GM12891 (cell line): ENCODE measurements around the gene SLC15A1.

ENCODE experiments used
- DNase-seq: peaks from one replicate; pipeline ENCODE4 v3.0.0; 2011; ENCODE audit warnings: low spot score; ENCODE audit not compliant: insufficient read length
- FAIRE-seq: peaks from 2 replicates; lab custom pipeline; 2011; peaks lifted over from hg19 to GRCh38; lab: Jason Lieb, UNC
- PAX5 ChIP-seq: IDR thresholded peaks from 2 replicates; pipeline ENCODE4 v1.6.1; 2011; ENCODE audit warnings: low read length, moderate library complexity, mild to moderate bottlenecking; ENCODE audit not compliant: insufficient read depth, severe bottlenecking
- POLR2A ChIP-seq: IDR thresholded peaks from 2 replicates; pipeline ENCODE4 v1.6.1; 2011; ENCODE audit warnings: low read depth, low read length, control low read depth
- POLR2AphosphoS5 ChIP-seq: IDR thresholded peaks from 2 replicates; pipeline ENCODE4 v1.6.1; 2011; ENCODE audit warnings: low read depth, low read length, control low read depth
- POU2F2 ChIP-seq: IDR thresholded peaks from 2 replicates; pipeline ENCODE4 v1.6.1; 2011; ENCODE audit warnings: low read depth, mild to moderate bottlenecking, control low read depth, low read length, moderate library complexity
- SPI1 ChIP-seq: IDR thresholded peaks from 2 replicates; pipeline ENCODE4 v1.6.1; 2011; ENCODE audit warnings: low read depth, low read length, control low read depth
- TAF1 ChIP-seq: IDR thresholded peaks from 2 replicates; pipeline ENCODE4 v1.6.1; 2011; ENCODE audit warnings: low read depth, low read length, control low read depth

SLC15A1 gene

GRCh38 chr13:98690348-98691022 is 62.0 kb downstream of the SLC15A1 start:
- DNase-seq = no peak
- no peak for FAIRE-seq

GRCh38 chr13:98689347-98689968 is 63.0 kb downstream of the SLC15A1 start:
- FAIRE-seq = no peak
- no peak for TF ChIP-seq POLR2AphosphoS5
- TF ChIP-seq PAX5 = no peak
- no peak for TF ChIP-seq POLR2A
- no peak for TF ChIP-seq TAF1
- TF ChIP-seq SPI1 = no peak
- TF ChIP-seq POU2F2 = no peak
- DNase-seq = no peak

More at GRCh38 chr13:98690348-98691022, 62.0 kb downstream of the SLC15A1 start:
- TF ChIP-seq TAF1 (no peak), POLR2AphosphoS5 (no peak), SPI1 (no peak), POU2F2 (no peak), PAX5 (no peak), POLR2A (no peak)

GRCh38 chr13:98688373-98688772 is 64.1 kb downstream of the SLC15A1 start:
- FAIRE-seq (no peak), DNase-seq (no peak)
- TF ChIP-seq SPI1 (no peak), POLR2AphosphoS5 (no peak), TAF1 (no peak), POLR2A (no peak), POU2F2 (no peak), PAX5 (no peak)

GRCh38 chr13:98687319-98687718 is 65.2 kb downstream of the SLC15A1 start:
- no peak for FAIRE-seq
- no peak for DNase-seq
- no peak for TF ChIP-seq POLR2A
- TF ChIP-seq POLR2AphosphoS5 = no peak
- TF ChIP-seq SPI1 = no peak
- no peak for TF ChIP-seq POU2F2
- no peak for TF ChIP-seq PAX5
- no peak for TF ChIP-seq TAF1

- TF ChIP-seq SPI1 = no peak
- TF ChIP-seq POLR2AphosphoS5 = no peak
- FAIRE-seq (no peak), DNase-seq (no peak)
These were observed 66.2 kb downstream of the SLC15A1 start for GRCh38 chr13:98686270-98686669.

- DNase-seq (no peak), FAIRE-seq (no peak)
- no peak for TF ChIP-seq TAF1
- TF ChIP-seq PAX5 = no peak
- TF ChIP-seq SPI1 = no peak
These were observed 67.3 kb downstream of the SLC15A1 start for GRCh38 chr13:98685146-98685545.

GRCh38 chr13:98681049-98681448 is 71.4 kb downstream of the SLC15A1 start:
- no peak for TF ChIP-seq TAF1
- TF ChIP-seq SPI1 = no peak
- no peak for TF ChIP-seq POU2F2
- TF ChIP-seq POLR2AphosphoS5 = no peak
- no peak for TF ChIP-seq PAX5
- DNase-seq (no peak), FAIRE-seq (no peak)

- no peak for TF ChIP-seq TAF1
- TF ChIP-seq POLR2A = no peak
- no peak for TF ChIP-seq POLR2AphosphoS5
- no peak for TF ChIP-seq PAX5
- TF ChIP-seq POU2F2 = no peak
- TF ChIP-seq SPI1 = no peak
- no peak for DNase-seq
- FAIRE-seq = no peak
These were observed 73.7 kb downstream of the SLC15A1 start for GRCh38 chr13:98678741-98679140.

- no peak for DNase-seq
- TF ChIP-seq POU2F2 (no peak), SPI1 (no peak), PAX5 (no peak), POLR2AphosphoS5 (no peak), POLR2A (no peak), TAF1 (no peak)
- FAIRE-seq = no peak
These were observed 75.1 kb downstream of the SLC15A1 start for GRCh38 chr13:98677398-98677797.

- no peak for FAIRE-seq
- TF ChIP-seq SPI1 (no peak), TAF1 (no peak), POLR2A (no peak), PAX5 (no peak), POLR2AphosphoS5 (no peak), POU2F2 (no peak)
- no peak for DNase-seq
These were observed 76.2 kb downstream of the SLC15A1 start for GRCh38 chr13:98676239-98676638.

- FAIRE-seq (no peak), DNase-seq (no peak)
- TF ChIP-seq POLR2AphosphoS5 (no peak), POU2F2 (no peak), TAF1 (no peak), SPI1 (no peak), POLR2A (no peak), PAX5 (no peak)
These were observed 76.6 kb downstream of the SLC15A1 start for GRCh38 chr13:98675837-98676236.
